CD4-positive, alpha-beta T cell treated with Interleukin-10 for 1 hour (primary cell): ENCODE measurements around the gene NAA38.
A peak's percentile ranks its signal among the peaks of the same experiment; 100 is the strongest.

Experiments
- DNase-seq: peaks from one replicate; pipeline ENCODE4 v3.0.0-alpha.2; 2020

NAA38 gene, protein sequence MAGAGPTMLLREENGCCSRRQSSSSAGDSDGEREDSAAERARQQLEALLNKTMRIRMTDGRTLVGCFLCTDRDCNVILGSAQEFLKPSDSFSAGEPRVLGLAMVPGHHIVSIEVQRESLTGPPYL

DNA sequence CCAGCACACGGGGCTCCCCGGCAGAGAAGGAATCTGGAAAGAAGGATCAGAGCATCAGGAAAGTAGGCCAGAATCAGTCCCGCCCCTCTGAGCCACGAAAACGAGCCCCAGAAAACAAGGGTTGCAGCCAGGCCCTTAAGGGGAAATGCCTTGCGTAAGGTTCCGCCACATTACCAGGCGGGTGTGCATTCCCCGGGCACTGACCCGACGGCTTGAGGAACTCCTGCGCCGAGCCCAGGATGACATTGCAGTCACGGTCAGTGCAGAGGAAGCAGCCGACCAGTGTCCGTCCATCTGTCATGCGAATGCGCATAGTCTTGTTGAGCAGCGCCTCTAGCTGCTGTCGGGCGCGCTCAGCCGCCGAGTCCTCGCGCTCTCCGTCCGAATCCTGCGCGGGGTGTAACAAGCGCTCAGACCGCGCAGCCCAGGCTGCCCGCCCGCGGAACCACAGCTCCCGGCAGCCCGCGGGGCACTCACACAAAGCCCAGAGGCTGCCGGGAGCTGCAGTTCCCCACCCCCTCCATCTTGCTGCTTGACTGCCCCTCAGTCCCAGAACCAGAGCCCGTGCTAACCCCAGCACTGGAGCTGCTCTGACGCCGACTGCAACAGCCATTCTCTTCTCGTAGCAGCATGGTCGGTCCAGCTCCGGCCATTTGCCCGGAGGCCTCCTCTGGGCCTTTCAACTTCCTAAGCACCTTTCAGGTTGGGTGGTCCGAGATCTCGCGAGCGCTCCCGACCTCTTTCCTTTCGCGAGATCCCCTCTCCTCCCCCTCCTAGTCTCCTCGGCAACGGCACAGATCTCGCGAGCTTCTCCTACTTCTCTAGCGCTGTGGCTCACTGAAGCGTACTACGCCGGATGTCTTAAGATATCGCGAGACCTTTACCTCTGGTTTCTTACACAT is at the start of gene NAA38:
Gene NAA38, minus strand, starts transcription at position 749 of the 902 bp plus-strand sequence. Its CDS starts 96 bp downstream, at position 653.
- peak; percentile 97 for DNase-seq

DNA sequence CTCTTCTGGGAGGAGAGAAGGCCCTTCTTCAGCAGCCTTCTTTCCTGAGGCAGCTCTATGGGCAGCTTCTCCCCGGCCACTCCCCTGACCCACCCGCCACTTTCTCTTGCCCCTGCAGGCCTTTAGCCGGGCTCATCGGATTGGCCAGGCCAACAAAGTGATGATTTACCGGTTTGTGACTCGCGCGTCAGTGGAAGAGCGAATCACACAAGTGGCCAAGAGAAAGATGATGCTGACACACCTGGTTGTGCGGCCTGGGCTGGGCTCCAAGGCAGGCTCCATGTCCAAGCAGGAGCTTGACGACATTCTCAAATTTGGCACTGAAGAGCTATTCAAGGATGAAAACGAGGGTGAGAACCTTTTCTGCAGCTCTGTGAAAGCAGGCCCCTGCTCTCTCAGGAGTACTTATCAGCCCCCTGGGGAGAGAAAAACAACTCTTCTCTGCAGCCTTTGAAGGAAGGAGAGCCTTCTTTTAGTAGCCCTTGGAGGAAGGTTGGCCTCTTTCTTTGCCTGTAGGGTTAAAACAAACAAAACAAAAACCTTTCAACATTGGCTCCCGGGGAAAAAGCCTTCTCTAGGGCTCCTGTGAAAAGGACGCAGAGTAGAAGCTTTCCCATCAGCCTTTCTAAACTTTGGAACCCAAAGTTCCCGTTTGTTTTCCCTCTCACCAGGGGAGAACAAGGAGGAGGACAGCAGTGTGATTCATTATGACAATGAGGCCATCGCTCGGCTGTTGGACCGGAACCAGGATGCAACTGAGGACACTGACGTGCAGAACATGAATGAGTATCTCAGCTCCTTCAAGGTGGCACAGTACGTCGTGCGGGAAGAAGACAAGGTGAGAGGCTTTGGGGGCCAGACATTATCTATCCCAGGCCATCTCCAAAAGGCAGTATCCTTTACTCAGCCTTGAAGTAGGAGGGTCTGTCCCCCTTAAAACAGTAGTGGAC is 46.1 kb upstream of the NAA38 start:
- no peak for DNase-seq

DNA sequence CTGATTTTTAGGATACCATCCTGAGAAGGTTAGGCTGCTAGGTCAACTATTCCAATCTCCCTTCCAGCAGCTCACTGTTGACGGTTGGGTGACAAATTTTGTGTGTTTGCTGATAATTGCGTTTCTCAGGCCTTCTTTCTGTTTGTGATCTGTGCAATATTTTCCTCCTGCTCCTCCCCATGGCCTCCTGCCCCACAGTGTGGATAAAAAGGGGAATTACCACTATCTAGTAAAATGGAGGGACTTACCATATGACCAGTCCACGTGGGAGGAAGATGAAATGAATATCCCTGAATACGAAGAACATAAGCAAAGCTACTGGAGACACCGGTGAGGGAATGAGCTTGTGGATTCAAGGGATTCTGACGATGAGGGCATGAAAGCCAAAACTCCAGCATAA is 40.4 kb upstream of the NAA38 start:
- peak; percentile 51 for DNase-seq

DNA sequence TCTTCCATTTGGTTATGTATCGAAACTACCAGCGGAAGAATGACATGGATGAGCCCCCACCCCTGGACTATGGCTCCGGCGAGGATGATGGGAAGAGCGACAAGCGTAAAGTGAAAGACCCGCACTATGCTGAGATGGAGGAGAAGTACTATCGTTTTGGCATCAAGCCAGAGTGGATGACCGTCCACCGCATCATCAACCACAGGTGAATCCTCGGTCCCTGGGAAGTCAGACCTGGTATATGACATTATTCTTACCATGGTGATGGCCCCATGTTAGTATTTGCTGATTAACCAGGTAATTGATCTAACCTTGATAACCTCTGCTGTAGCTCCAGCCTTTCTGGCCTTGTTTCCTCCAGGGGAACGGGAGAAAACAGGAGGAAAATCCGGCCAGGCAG is 39.7 kb upstream of the NAA38 start:
- DNase-seq: no peak

DNA sequence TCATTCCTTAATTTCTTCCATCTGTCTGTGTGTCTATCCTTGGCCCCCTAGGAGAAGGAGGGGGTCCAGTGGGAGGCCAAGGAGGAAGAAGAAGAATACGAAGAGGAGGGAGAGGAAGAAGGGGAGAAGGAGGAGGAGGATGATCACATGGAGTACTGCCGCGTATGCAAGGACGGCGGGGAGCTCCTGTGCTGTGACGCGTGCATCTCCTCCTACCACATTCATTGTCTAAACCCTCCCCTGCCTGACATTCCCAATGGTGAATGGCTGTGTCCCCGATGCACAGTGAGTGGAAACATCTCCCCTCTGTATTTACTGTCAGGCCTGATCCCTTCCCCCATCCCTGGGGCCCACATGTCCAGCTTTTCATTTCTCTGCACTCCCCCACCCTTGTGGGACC is 37.5 kb upstream of the NAA38 start:
- DNase-seq: no peak

DNA sequence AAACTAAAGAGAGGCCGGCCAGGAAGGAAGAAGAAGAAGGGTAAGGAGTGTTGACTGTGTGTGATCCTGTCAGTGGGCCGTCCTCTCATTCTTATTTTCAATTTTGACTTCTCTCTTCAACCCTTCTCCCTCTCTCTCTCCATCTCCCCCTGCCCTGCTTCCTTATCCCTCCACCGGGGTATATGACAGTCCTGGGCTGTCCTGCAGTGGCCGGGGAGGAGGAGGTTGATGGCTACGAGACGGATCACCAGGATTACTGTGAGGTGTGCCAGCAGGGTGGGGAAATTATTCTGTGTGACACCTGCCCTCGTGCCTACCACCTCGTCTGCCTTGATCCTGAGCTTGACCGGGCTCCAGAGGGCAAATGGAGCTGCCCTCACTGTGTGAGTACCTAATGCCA is 36.9 kb upstream of the NAA38 start:
- DNase-seq: no peak

DNA sequence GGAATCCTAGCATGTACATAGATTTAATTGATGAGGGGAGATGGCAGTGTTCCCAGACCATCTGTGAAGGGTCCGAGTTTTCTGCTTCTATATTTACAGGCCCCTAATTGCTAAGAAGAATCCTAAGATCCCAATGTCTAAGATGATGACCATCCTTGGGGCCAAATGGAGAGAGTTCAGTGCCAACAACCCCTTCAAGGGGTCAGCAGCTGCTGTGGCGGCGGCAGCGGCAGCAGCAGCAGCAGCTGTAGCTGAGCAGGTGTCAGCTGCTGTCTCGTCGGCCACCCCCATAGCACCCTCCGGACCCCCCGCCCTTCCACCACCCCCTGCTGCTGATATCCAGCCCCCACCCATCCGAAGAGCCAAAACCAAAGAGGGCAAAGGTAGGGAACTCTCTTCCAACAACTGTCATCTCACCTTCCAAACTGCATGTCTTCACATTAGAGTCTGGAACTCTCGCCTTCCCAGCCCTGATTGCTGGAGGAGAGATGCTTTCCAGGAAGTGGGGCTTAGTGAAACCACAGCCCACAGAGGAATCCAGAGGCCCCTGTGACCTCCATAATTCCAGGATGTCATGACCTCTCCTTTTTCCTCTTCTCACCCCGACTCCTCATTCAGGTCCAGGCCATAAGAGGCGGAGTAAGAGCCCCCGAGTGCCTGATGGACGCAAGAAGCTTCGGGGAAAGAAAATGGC is 36.0 kb upstream of the NAA38 start:
- no peak for DNase-seq

DNA sequence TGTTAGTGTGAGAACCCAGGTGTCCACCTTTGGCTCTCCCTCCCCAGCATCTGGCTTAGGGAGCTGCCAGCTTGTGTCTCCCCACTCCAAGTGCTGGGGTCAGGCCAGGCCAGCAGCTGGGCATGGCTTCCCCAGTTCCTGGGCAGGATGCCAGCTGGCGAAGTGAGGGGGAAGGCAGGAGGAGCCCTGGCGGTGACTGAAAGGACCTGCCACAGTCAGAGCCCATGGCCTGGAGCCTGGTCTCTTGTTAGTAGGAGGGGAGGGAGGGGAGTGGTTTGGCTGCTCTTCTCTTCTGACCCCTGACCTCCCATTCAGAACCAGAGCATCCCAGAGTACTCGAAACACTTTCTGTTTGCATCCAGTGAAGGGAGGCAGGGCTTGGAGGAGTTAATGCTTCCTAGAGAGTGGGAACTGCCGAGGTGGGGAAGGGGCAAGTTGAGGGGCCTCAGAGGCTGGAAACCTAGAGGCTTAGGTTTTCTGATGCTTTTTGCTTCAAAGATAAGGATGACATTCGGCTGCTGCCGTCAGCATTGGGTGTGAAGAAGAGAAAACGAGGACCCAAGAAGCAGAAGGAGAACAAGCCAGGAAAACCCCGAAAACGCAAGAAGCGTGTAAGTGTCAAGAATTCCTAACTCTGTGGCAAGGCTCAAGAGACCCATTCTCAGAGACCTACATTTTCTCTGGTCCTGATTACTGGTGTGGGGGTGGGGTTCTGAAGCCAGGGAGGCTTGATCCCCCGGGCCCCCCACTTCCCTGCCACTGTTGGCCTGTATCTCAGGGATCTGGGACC is 32.0 kb upstream of the NAA38 start:
- DNase-seq: peak; percentile 54

DNA sequence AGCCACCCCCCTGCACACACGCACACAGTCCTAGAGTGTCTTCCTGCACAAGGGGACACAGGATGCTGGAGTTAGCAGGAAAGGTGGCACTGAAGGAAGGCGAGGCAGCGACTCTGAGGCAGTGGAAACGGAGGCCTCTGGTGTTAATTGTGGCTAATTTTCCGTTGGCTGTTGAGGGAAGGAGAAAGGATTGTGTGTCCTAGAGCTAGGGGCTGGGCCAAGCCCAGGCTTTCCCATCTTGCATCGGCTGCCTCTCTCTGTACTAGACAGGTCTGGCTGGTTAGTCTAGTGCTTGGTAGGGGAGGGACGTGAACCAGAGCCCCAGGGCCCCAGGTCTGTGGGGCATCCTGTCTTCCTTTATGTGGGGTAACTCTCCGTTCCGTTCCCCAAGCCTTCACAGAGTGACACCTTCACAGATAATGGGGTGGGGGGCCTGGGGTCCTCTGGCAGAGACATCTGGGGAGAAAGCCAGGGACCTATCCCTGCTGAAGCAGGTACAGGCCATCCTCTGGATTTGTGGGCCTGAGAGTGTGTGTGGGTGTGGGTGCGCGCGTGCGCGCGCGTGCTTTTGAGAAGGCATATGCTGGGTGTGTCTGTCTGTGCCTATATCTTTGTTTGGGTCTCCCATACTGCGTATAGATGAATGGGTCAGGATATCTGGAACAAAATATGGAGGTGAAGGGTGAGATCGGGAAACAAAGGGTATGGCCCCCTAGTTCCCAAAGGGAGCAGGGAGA is 31.0 kb upstream of the NAA38 start, which contains the start of gene CHD3:
Gene CHD3, plus strand, starts transcription at position 606 of the 737 bp plus-strand sequence. CDS start 212 bp downstream, outside the sequence.
- peak; percentile 51 for DNase-seq

DNA sequence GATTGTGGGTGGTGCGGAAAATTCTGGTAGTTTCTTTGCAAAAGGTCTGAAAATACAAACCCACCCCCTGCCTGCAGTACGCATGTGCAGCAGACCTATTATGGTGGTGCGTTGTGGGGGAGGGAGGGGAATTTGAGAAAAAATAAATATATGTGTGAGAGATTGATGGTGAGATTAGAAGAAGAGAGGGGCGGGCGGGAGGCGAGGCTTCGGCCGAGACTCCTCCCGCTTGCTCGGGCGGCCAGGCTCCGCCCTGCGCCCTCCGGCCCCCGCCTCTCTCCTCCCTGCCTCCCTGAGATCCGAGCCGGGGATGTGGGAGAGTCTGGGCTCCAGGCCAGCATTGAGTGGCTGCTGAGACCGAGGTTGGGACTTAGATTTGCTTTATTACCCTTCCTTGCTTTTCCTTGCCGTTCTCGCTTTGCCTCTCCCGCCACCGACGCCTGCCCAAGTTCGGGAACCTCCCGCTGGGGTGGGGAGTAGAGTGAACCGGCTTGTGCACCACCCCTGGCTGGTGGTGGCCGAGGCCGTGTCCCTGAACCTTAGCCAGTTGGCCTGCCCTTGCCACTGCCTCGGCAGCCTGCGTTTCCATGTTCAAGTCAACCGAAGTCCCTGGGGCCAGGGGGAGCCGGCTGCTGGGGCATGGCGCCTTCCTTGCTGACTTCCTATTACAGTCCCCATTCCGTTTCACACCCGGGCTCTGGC is 30.3 kb upstream of the NAA38 start:
- peak; percentile 96 for DNase-seq

DNA sequence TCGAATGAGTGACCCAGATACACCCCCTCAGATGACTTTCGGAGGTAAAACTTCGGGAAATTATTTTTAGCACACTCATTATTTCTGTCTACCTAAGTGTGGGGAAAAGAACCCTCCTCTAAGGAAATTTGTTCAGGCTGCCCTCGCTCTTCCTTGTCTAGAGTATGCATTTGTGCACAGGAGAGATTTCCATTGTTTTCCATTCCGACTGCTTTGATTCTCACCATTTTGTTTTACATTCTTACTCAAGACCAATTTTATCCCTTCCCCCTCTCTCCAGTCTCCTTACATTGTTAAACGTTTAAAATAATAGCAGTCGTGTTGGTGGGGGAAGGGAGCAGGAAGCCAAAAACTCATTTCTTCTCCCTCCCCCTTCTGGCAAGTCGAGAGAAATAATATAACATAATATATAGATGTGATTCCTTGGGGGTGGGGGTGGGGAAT is 29.7 kb upstream of the NAA38 start:
- DNase-seq: no peak

DNA sequence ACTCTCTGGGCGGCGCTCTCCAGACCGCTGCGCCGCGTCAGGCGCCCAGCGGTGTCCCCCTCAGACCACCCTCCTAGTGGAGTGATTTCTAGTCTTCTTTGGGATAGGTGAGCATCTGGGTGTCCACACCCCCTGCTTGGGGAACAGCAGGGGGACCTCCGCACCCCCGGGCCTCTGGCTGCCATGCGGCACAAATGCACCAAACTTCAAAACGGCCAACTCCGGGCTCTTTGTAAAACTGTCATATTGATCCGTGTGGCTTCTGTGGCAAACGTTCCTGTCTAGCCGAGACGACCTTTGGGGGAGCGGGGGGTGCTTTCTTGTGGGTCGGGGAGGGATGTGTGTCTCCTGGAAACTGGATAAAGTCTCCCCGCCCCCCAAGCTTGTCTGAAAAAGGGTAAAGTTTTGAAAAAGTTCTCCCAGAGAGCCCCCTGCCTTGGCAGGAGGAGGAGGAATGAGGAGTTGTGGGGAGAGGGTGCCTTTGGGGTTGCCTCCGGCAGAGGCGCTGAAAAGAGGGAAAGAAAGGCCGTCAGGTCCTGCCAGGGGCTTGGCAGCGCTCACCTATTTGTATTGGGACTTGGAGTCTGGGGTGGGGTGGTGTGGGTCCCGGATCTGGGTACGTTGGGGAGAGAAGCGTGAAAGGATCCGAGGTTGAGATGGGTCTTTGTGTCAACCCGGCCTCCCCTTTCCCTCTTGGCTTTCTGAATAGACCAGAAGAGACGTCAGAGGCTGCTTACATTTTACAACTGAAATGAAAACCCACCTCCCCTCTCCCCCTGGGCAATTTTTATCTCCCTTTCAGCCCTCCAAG is 29.1 kb upstream of the NAA38 start:
- peak; percentile 76 for DNase-seq

DNA sequence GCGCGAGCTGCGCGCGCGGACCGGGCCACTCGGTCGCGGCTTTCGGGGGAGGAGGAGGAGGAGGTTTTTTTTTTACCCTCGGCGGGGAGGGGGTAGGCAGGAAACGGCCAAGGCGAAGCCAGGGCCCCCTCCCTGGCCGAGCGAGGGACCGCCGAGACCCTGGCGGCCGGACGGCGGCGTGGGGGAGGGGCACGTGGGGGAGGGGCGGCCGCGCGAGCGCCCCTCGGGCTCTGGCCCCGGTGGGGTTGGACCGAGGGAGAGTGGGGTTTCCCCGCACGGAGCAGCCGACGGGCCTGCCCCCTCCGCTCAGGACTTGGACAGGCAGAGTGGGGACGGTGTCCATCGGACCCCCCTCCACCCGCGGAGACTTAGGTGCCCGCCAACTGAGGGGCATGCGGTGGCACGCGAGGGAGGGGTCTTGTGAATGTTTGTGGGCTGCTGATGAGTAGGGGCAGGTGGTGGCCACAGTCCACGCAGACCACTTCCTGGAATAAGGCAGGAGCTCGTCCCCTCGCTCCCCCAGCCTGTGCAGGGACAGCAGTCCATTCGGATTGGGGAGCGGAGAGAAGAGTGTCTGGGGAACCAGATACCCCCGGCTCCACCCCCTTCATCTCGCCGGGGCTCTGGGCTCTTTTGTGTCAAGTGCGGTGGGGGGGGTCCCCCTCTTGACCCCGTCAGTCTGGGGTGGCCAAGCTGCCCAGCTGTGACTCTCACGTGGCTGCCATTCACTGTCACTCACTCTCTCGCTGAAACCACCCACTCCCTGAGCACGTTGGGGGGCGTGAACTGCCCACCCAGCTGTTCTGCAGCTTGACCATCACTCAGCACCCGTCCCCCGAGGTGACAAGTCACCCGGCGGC is 28.2 kb upstream of the NAA38 start:
- peak; percentile 60 for DNase-seq

DNA sequence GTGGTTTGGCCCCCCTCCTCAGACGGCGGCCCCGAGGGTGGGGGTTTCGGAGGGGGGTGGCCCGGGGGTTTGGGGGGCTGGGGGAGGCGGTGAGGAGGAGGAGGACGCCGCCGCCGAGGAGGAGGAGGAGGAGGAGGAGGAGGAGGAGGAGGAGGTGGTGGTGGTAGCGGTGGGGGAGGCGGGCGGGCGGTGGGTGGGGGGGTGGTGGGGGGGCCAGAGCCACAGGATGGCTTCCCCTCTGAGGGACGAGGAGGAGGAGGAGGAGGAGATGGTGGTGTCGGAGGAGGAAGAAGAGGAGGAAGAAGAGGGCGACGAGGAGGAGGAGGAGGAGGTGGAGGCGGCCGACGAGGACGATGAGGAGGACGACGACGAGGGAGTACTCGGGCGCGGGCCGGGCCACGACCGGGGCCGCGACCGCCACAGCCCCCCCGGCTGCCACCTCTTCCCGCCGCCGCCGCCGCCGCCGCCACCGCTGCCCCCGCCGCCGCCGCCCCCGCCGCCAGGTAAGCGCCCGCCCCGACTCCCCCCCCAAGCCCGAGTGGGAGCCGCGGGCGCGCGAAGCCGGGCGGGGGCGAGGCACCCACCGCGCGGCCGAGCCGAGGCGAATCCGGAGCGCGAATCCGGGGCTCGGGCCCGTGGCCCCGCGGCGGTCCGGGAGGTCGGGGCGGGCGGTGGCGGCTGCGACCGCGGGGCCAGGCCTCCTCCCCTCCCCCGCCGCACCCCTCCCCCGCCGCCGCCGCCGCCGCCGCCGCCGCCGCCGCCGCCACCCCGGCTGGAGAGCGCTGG is 27.4 kb upstream of the NAA38 start:
- peak; percentile 52 for DNase-seq

DNA sequence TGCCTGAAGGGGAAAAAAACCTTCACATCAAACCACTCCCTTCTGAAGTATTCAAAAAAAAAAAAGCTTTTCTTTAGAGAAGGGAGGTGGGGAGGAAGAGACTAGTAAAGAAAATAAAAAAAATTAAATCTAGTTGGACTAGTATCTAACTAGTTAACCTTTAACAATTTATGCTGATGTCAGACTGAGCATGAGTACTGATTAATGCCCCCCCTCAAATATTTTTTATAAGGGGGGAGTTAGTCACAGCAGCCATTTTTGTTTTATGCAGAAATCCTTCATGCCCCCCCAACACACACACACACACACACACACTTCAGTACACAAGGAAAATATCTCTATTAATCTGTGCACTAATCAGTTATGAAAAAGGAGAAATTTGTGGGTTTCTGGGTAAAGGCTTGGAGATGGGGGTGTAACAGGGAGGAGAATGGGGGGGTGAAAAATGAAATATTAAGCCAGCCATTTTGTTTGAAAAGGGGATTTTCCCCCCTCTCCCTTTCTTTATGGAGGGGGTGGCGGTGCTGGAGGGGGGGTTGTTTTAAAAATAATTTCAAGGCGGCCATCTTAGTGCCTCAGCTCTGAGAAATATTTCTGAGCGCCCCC is 26.5 kb upstream of the NAA38 start:
- DNase-seq: peak; percentile 74

DNA sequence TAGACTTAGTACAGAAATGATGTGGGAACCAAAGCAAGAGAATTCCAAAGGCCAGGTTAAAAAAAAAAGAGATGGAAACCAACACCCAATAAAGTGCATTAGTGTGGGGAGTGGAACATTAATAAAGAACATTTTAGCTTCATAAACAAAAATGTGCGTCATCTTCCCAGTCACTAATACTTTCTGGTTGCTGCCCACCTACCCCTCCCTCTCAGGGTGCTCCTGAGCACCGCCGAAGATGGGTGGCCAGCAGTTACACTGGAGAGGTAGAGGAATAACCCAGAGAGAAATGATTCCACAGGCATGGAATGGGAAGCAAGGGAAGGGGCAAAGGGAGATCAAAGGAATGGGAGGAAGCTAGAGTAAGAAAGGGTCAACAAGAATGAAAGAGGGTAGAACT is 25.3 kb upstream of the NAA38 start:
- no peak for DNase-seq

DNA sequence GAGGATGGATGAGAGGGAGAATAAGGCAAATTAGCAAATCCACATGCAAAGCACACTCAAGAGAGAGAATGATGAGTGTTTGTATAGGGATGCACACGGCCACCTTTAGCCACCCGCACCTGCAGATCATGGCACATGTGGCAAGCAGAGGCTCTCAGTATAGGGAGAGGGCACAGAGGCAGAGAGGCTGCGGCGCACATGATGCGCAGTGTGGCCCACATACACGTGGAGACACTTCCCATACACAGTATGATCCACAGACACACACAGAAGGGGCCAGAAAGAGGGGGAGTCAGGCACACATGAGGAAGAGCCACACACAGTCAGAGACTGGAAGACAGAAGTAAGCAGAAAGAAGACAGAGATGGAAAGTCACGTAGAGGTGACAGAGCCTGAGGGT is 24.7 kb upstream of the NAA38 start:
- no peak for DNase-seq
